HEK293 (cell line): ENCODE data around the gene CFAP410.

Experiments used
- CTCF ChIA-PET: fragments of 350-600 bp; formaldehyde crosslinking; extraction: SDS; loops from one replicate; lab custom pipeline; 2021; ENCODE audit warnings: antibody characterized with exemption; lab: Yijun Ruan, JAX
- POLR2A ChIA-PET: fragments of 300-600 bp; formaldehyde crosslinking; extraction: SDS; loops from one replicate; lab custom pipeline; 2020; ENCODE audit warnings: antibody characterized with exemption, inconsistent platforms; lab: Yijun Ruan, JAX
- H3K27ac ChIP-seq: fragments of 200-500 bp; sonication (Bioruptor generic); 2 replicates; pipeline ENCODE4 v1.5.1; 2014; ENCODE audit warnings: low read depth, low read length, control low read depth, inconsistent platforms; ENCODE audit errors: extremely low read depth
- H3K36me3 ChIP-seq, 2 experiments: fragments of 200-500 bp in 1 of 2; sonication (Bioruptor generic) in 1 of 2; 1 replicate in 1 of 2; 2 replicates in 1 of 2; pipeline ENCODE4 v1.5.1; 2014 to 2017; ENCODE audit warnings: inconsistent platforms in 2 of 2, low read length in 2 of 2; ENCODE audit not compliant: control insufficient read depth in 2 of 2, insufficient read depth in 1 of 2
- H3K4me1 ChIP-seq: fragments of 200-500 bp; sonication (Bioruptor generic); 2 replicates; pipeline ENCODE4 v1.5.1; 2014; ENCODE audit warnings: mild to moderate bottlenecking, low read length, inconsistent platforms; ENCODE audit not compliant: control insufficient read depth, insufficient read depth
- H3K4me3 ChIP-seq: 2 replicates; pipeline ENCODE4 v1.5.1; 2011; ENCODE audit warnings: low read depth, mild to moderate bottlenecking, control low read depth, low read length, moderate library complexity
- H3K9me3 ChIP-seq: fragments of 200-500 bp; sonication (Bioruptor generic); 2 replicates; pipeline ENCODE4 v1.5.1; 2014; ENCODE audit warnings: low read depth, low read length, inconsistent platforms; ENCODE audit not compliant: control insufficient read depth, insufficient read depth
- BCL11A ChIP-seq: fragments of 450-650 bp; formaldehyde crosslinking; IDR thresholded peaks from 2 replicates; pipeline ENCODE4 v1.5.1; 2016; ENCODE audit warnings: low read depth, missing biosample characterization, missing genetic modification characterization
- HOXA7 ChIP-seq: sonication (generic); formaldehyde crosslinking; IDR thresholded peaks from 2 replicates; pipeline ENCODE4 v1.8.1; 2022; ENCODE audit warnings: missing genetic modification reagents, borderline replicate concordance
- KLF8 ChIP-seq: fragments of 450-650 bp; formaldehyde crosslinking; IDR thresholded peaks from 2 replicates; pipeline ENCODE4 v1.5.1; 2016; ENCODE audit warnings: missing biosample characterization, missing genetic modification characterization
- ZBTB7A ChIP-seq: fragments of 450-650 bp; formaldehyde crosslinking; IDR thresholded peaks from 2 replicates; pipeline ENCODE4 v1.5.1; 2016; ENCODE audit warnings: low read depth, missing biosample characterization, missing genetic modification characterization
- ZBTB8A ChIP-seq: fragments of 450-650 bp; formaldehyde crosslinking; IDR thresholded peaks from 2 replicates; pipeline ENCODE4 v1.5.1; 2016; ENCODE audit warnings: missing biosample characterization, missing genetic modification characterization
- ZFP3 ChIP-seq: fragments of 450-650 bp; formaldehyde crosslinking; IDR thresholded peaks from 2 replicates; pipeline ENCODE4 v1.5.1; 2016; ENCODE audit warnings: low read depth, missing biosample characterization, missing genetic modification characterization
- ZNF140 ChIP-seq: fragments of 450-650 bp; formaldehyde crosslinking; IDR thresholded peaks from 2 replicates; pipeline ENCODE4 v1.5.1; 2016; ENCODE audit warnings: missing biosample characterization, missing genetic modification characterization
- ZNF155 ChIP-seq: fragments of 450-650 bp; formaldehyde crosslinking; IDR thresholded peaks from 2 replicates; pipeline ENCODE4 v1.5.1; 2016; ENCODE audit warnings: missing biosample characterization, missing genetic modification characterization
- ZNF16 ChIP-seq: fragments of 450-650 bp; formaldehyde crosslinking; IDR thresholded peaks from 2 replicates; pipeline ENCODE4 v1.5.1; 2016; ENCODE audit warnings: low read depth, missing biosample characterization, missing genetic modification characterization
- ZNF311 ChIP-seq: fragments of 450-650 bp; formaldehyde crosslinking; IDR thresholded peaks from 2 replicates; pipeline ENCODE4 v1.5.1; 2017; ENCODE audit warnings: missing biosample characterization, missing genetic modification characterization, borderline replicate concordance
- ZNF37A ChIP-seq: fragments of 450-650 bp; IDR thresholded peaks from 2 replicates; pipeline ENCODE4 v1.5.1; 2018; ENCODE audit warnings: missing biosample characterization, missing genetic modification characterization
- ZNF404 ChIP-seq: fragments of 450-650 bp; formaldehyde crosslinking; IDR thresholded peaks from 2 replicates; pipeline ENCODE4 v1.5.1; 2017; ENCODE audit warnings: missing biosample characterization, missing genetic modification characterization
- ZNF514 ChIP-seq: fragments of 450-650 bp; formaldehyde crosslinking; IDR thresholded peaks from 2 replicates; pipeline ENCODE4 v1.5.1; 2016; ENCODE audit warnings: missing biosample characterization, missing genetic modification characterization
- ZNF560 ChIP-seq: fragments of 450-650 bp; formaldehyde crosslinking; IDR thresholded peaks from 2 replicates; pipeline ENCODE4 v1.5.1; 2017; ENCODE audit warnings: missing biosample characterization, missing genetic modification characterization, borderline replicate concordance
- ZSCAN16 ChIP-seq: fragments of 450-650 bp; formaldehyde crosslinking; IDR thresholded peaks from 2 replicates; pipeline ENCODE4 v1.5.1; 2016; ENCODE audit warnings: missing biosample characterization, missing genetic modification characterization
- TF ChIP-seq, protein P1 (sequence below): fragments of 450-650 bp; formaldehyde crosslinking; IDR thresholded peaks from 2 replicates; pipeline ENCODE4 v1.5.1; 2016; ENCODE audit warnings: missing biosample characterization, missing genetic modification characterization
- TF ChIP-seq, protein P2 (sequence below): fragments of 450-650 bp; formaldehyde crosslinking; IDR thresholded peaks from 2 replicates; pipeline ENCODE4 v1.5.1; 2016; ENCODE audit warnings: missing biosample characterization, missing genetic modification characterization

Gene CFAP410

DNA sequence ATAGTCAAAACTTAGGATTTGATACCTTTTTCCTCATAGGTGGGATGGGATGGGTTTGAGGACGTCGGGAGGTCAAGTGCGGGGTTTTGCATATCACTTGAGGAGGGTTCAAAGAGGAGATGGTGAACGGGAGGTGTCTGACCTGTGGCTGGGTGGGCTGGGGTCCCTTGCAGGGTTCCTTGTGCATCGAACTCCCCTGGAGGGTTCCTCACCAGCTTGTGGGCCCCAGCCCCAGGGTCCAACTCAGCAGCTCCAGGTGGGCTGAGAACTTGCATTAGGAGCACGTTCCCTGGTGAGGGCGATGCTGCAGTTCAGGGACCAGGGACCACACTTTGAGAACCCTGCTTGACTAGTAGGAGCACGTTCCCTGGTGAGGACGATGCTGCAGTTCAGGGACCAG, 37.4 kb upstream of the CFAP410 start:
- TF ChIP-seq ZSCAN16, result no peak
- no peak for TF ChIP-seq ZNF560 (tag by site-specific recombination)
- TF ChIP-seq ZNF404, result no peak
- TF ChIP-seq HOXA7 (CRISPR knock-in tag), result no peak
- no peak for TF ChIP-seq ZNF16 (tag by site-specific recombination)
- TF ChIP-seq ZBTB7A (tag by site-specific recombination), result no peak
- no peak for TF ChIP-seq ZFP3 (tag by site-specific recombination)
- TF ChIP-seq ZBTB8A (tag by site-specific recombination), result no peak
- TF ChIP-seq, protein P1, sequence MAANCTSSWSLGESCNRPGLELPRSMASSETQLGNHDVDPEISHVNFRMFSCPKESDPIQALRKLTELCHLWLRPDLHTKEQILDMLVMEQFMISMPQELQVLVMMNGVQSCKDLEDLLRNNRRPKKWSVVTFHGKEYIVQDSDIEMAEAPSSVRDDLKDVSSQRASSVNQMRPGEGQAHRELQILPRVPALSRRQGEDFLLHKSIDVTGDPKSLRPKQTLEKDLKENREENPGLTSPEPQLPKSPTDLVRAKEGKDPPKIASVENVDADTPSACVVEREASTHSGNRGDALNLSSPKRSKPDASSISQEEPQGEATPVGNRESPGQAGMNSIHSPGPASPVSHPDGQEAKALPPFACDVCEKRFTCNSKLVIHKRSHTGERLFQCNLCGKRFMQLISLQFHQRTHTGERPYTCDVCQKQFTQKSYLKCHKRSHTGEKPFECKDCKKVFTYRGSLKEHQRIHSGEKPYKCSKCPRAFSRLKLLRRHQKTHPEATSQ (tag by site-specific recombination), result no peak
- no peak for TF ChIP-seq ZNF37A
- no peak for TF ChIP-seq ZNF514 (tag by site-specific recombination)
- CTCF ChIA-PET, result interaction anchor here (0.5 to 1.0 kb wide), 4 partner anchors 16 to 283 kb away, joined by 3 to 4 read pairs (median 3); no protein-coding TSS in a partner anchor

DNA sequence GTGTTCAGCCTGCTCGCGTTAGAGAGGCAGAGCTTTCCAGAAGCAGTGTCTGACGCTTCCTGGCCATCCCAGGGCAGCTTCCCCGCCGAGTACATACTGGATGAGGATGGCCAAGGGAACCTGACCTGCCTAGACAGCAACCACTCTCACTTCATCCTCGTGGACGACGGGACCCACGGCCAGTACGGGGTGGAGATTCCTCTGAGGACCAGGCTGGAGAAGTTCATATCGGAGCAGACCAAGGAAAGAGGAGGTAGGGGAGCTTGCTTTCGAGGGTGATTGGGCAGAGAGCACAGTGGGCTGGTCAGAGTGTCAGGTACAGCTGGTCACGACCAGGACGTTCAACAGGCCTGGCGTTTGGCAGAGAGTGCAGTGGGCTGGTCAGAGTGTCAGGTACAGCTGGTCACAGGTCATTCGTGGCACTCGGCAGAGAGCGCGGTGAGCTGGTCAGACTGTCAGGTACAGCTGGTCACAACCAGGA, 36.6 kb upstream of the CFAP410 start:
- ChIA-PET POLR2A (no interaction called here), CTCF (interaction anchor here (0.6 kb wide), 1 partner anchor 134 kb away, joined by 3 read pairs; no protein-coding TSS in a partner anchor)
- H3K4me3 ChIP-seq, result no peak overlapping the region
- no peak overlapping the region for H3K27ac ChIP-seq
- no peaks in the 10 kb centered on the region for H3K36me3 ChIP-seq
- no peaks in the 10 kb centered on the region for H3K4me1 ChIP-seq
- no peaks in the 10 kb centered on the region for H3K9me3 ChIP-seq
- no peak for TF ChIP-seq BCL11A (tag by site-specific recombination)
- no peak for TF ChIP-seq ZNF155
- TF ChIP-seq, protein P2, sequence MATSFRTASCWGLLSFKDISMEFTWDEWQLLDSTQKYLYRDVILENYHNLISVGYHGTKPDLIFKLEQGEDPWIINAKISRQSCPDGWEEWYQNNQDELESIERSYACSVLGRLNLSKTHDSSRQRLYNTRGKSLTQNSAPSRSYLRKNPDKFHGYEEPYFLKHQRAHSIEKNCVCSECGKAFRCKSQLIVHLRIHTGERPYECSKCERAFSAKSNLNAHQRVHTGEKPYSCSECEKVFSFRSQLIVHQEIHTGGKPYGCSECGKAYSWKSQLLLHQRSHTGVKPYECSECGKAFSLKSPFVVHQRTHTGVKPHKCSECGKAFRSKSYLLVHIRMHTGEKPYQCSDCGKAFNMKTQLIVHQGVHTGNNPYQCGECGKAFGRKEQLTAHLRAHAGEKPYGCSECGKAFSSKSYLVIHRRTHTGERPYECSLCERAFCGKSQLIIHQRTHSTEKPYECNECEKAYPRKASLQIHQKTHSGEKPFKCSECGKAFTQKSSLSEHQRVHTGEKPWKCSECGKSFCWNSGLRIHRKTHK (tag by site-specific recombination), result no peak
- TF ChIP-seq KLF8, result no peak

More for the DNA sequence above, 37.4 kb upstream of the CFAP410 start:
- Histone ChIP-seq H3K4me1 (no peaks in the 10 kb centered on the region), H3K9me3 (no peaks in the 10 kb centered on the region), H3K36me3 (no peaks in the 10 kb centered on the region), H3K4me3 (no peak overlapping the region), H3K27ac (no peak overlapping the region)
- POLR2A ChIA-PET, result no interaction called here

DNA sequence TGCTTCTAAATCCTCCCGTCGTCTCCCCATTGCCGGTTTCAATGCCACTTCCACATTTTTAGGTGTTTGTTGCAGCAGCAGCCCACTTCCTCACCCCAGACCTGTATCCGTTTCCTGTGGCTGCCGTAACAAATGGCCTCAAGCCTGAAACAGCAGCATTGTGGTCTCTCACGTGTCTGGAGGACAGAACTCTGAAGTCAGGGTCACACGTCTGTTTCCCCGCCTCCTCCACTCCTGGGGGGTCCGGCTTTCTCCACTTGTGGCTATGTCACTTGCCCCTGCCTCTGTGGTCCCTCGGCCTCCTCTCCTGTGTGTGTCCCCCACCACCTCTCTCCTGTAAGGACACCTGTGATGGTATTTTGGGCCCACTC, 36.1 kb upstream of the CFAP410 start:
- H3K4me1 ChIP-seq, result no peaks in the 10 kb centered on the region
- TF ChIP-seq ZNF311 (no peak), ZNF140 (tag by site-specific recombination) (no peak)
- TF ChIP-seq, all 188 proteins: peak for 0
- CTCF ChIA-PET, result interaction anchor here (0.6 kb wide), 1 partner anchor 135 kb away, joined by 3 read pairs; no protein-coding TSS in a partner anchor

More for the DNA sequence above, 36.1 kb upstream of the CFAP410 start:
- no peaks in the 10 kb centered on the region for H3K36me3 ChIP-seq
- POLR2A ChIA-PET, result no interaction called here
- no peaks in the 10 kb centered on the region for H3K9me3 ChIP-seq
- no peak overlapping the region for H3K4me3 ChIP-seq
- no peak overlapping the region for H3K27ac ChIP-seq
